WTC11 (cell line): ENCODE measurements around the gene FHIT. TPM values are rescaled to one million over a fixed set of nuclear protein-coding genes. Genes with fewer than 3 reads are reported as not detected.

Experiments used
- ATAC-seq: fragments of 200-7000 bp; cut with Tn5 transposase; 2 replicates; pipeline ENCODE4 v1.10.0; 2021; ENCODE audit warnings: mild to moderate bottlenecking, moderate library complexity
- CTCF ChIA-PET: fragments of 300-600 bp; sonication (Branson Sonifier 250); formaldehyde crosslinking; loops from one replicate; lab custom pipeline; 2021; ENCODE audit warnings: antibody characterized with exemption; lab: Charles Lee
- POLR2A ChIA-PET: fragments of 350-600 bp; sonication (Branson Sonifier 250); formaldehyde crosslinking; loops from one replicate; lab custom pipeline; 2021; ENCODE audit warnings: antibody characterized with exemption; lab: Charles Lee
- DNase-seq: peaks from one replicate; pipeline ENCODE4 v3.0.0; 2021; ENCODE audit warnings: low spot score
- H3K27ac Mint-ChIP-seq: 2 replicates; pipeline ENCODE4 v1.8.0; 2021; ENCODE audit warnings: mixed read lengths
- H3K27me3 Mint-ChIP-seq: 2 replicates; pipeline ENCODE4 v1.8.0; 2021; ENCODE audit warnings: low read depth, mild to moderate bottlenecking, moderate library complexity, mixed read lengths
- H3K36me3 Mint-ChIP-seq: 2 replicates; pipeline ENCODE4 v1.8.0; 2021; ENCODE audit warnings: mixed read lengths
- H3K4me1 Mint-ChIP-seq: 2 replicates; pipeline ENCODE4 v1.8.0; 2022; ENCODE audit warnings: mixed read lengths
- H3K4me3 Mint-ChIP-seq: 2 replicates; pipeline ENCODE4 v1.8.0; 2021; ENCODE audit warnings: mild to moderate bottlenecking, moderate library complexity, mixed read lengths
- H3K9me3 Mint-ChIP-seq: 2 replicates; pipeline ENCODE4 v1.8.0; 2021; ENCODE audit warnings: mixed read lengths
- ESRRA ChIP-seq: sonication (generic); formaldehyde crosslinking; IDR thresholded peaks from 2 replicates; pipeline ENCODE4 v1.8.1; 2022; ENCODE audit warnings: mild to moderate bottlenecking, missing genetic modification reagents, borderline replicate concordance
- FOXJ3 ChIP-seq: sonication (generic); formaldehyde crosslinking; IDR thresholded peaks from 2 replicates; pipeline ENCODE4 v1.9.0; 2021; ENCODE audit warnings: missing genetic modification reagents, mild to moderate bottlenecking, borderline replicate concordance
- GRHL2 ChIP-seq: fragments of 250-450 bp; sonication (Bioruptor Pico); IDR thresholded peaks from 2 replicates; pipeline ENCODE4 v1.8.0; 2022; ENCODE audit warnings: mild to moderate bottlenecking, moderate library complexity; ENCODE audit not compliant: insufficient replicate concordance, severe bottlenecking
- HMGA2 ChIP-seq: fragments of 250-450 bp; sonication (Bioruptor Pico); IDR thresholded peaks from 2 replicates; pipeline ENCODE4 v1.4.0; 2021; ENCODE audit warnings: mild to moderate bottlenecking, moderate library complexity
- KAT7 ChIP-seq: sonication (generic); formaldehyde crosslinking; IDR thresholded peaks from 2 replicates; pipeline ENCODE4 v1.8.1; 2023; ENCODE audit warnings: missing genetic modification reagents, mild to moderate bottlenecking, borderline replicate concordance
- NFATC4 ChIP-seq: fragments of 250-450 bp; sonication (Bioruptor Pico); IDR thresholded peaks from 2 replicates; pipeline ENCODE4 v1.9.0; 2021; ENCODE audit warnings: mild to moderate bottlenecking
- NR1H2 ChIP-seq: sonication (generic); formaldehyde crosslinking; IDR thresholded peaks from 2 replicates; pipeline ENCODE4 v1.9.0; 2021; ENCODE audit warnings: mild to moderate bottlenecking, moderate library complexity, missing genetic modification reagents
- SMAD4 ChIP-seq: sonication (generic); formaldehyde crosslinking; IDR thresholded peaks from 2 replicates; pipeline ENCODE4 v1.8.0; 2022; ENCODE audit warnings: mild to moderate bottlenecking, missing genetic modification reagents
- SOX15 ChIP-seq: fragments of 250-450 bp; sonication (Bioruptor Pico); IDR thresholded peaks from 2 replicates; pipeline ENCODE4 v1.9.0; 2021; ENCODE audit warnings: mild to moderate bottlenecking
- TCF7 ChIP-seq: sonication (generic); formaldehyde crosslinking; IDR thresholded peaks from 2 replicates; pipeline ENCODE4 v1.8.0; 2022; ENCODE audit warnings: mild to moderate bottlenecking, low read depth, missing genetic modification reagents, moderate library complexity
- TP53 ChIP-seq: sonication (generic); formaldehyde crosslinking; IDR thresholded peaks from 2 replicates; pipeline ENCODE4 v1.8.1; 2023; ENCODE audit warnings: mild to moderate bottlenecking, missing genetic modification reagents
- ZNF121 ChIP-seq: sonication (generic); formaldehyde crosslinking; IDR thresholded peaks from 2 replicates; pipeline ENCODE4 v1.8.0; 2023; ENCODE audit warnings: missing genetic modification reagents
- ZNF671 ChIP-seq: fragments of 250-450 bp; sonication (Bioruptor Pico); IDR thresholded peaks from 2 replicates; pipeline ENCODE4 v1.8.0; 2021; ENCODE audit warnings: mild to moderate bottlenecking
- total RNA-seq: library from RNA; stranded (reverse); gene quantifications from 3 replicates; pipeline ENCODE4 v1.2.3, GENCODE V29; 2021
- TF ChIP-seq, protein P1 (sequence below): fragments of 250-450 bp; sonication (Bioruptor Pico); IDR thresholded peaks from 2 replicates; pipeline ENCODE4 v1.9.0; 2021; ENCODE audit warnings: mild to moderate bottlenecking, borderline replicate concordance
- TF ChIP-seq, protein P2 (sequence below): sonication (generic); formaldehyde crosslinking; IDR thresholded peaks from 2 replicates; pipeline ENCODE4 v1.8.0; 2022; ENCODE audit warnings: mild to moderate bottlenecking, missing genetic modification reagents
- TF ChIP-seq, protein P3 (sequence below): sonication (generic); formaldehyde crosslinking; IDR thresholded peaks from 2 replicates; pipeline ENCODE4 v1.8.1; 2022; ENCODE audit warnings: mild to moderate bottlenecking, moderate library complexity, missing genetic modification reagents
- TF ChIP-seq, protein P4 (sequence below): fragments of 250-450 bp; sonication (Bioruptor Pico); IDR thresholded peaks from 2 replicates; pipeline ENCODE4 v1.9.0; 2021; ENCODE audit warnings: moderate library complexity, mild to moderate bottlenecking, inconsistent platforms, borderline replicate concordance

FHIT gene
- total RNA-seq, 1 experiment from 2014 or later, result 2.6 TPM

DNA sequence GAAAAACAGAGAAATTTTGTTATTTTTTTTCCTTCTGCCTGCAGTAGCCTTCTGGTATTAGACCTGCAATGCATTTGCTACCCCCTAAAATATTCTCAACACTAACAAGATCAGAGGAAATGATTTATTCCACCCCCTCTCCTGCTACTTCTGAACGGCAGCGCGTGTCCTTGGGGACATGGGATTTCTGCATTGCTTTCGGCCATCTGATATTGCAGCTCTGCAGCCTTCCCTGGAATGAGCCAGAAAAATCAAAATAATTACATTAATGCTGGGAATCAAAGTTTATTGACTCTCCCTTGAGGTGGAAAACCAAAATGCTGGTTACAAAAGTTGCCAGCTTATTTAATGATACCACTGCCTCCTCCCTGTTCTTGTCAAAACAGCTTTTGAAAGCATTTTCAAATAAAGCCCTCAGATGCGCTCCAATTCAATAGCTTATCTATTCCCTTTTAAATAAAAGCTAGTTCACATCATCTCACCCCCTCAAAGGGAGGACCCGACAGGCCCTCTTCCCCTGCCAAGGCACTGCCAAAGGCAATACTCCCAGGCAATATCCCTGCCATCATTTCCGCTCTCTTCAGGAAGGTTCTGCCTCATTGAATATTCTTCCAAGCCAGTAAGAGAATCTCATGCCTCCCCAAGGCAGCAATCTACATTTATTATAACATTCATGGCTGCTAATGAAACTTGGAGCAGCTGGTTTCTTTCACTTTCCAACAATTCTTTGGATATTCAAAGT lies 96.6 kb downstream of the FHIT start:
- Mint-ChIP-seq H3K27me3 (no peaks in the 10 kb centered on the region), H3K36me3 (no peaks in the 10 kb centered on the region), H3K9me3 (peaks cover 7% of the 10 kb centered on the region), H3K27ac (no peak overlapping the region)
- ATAC-seq, result no peak
- no peak for TF ChIP-seq FOXJ3 (CRISPR knock-in tag)
- TF ChIP-seq, protein P1, sequence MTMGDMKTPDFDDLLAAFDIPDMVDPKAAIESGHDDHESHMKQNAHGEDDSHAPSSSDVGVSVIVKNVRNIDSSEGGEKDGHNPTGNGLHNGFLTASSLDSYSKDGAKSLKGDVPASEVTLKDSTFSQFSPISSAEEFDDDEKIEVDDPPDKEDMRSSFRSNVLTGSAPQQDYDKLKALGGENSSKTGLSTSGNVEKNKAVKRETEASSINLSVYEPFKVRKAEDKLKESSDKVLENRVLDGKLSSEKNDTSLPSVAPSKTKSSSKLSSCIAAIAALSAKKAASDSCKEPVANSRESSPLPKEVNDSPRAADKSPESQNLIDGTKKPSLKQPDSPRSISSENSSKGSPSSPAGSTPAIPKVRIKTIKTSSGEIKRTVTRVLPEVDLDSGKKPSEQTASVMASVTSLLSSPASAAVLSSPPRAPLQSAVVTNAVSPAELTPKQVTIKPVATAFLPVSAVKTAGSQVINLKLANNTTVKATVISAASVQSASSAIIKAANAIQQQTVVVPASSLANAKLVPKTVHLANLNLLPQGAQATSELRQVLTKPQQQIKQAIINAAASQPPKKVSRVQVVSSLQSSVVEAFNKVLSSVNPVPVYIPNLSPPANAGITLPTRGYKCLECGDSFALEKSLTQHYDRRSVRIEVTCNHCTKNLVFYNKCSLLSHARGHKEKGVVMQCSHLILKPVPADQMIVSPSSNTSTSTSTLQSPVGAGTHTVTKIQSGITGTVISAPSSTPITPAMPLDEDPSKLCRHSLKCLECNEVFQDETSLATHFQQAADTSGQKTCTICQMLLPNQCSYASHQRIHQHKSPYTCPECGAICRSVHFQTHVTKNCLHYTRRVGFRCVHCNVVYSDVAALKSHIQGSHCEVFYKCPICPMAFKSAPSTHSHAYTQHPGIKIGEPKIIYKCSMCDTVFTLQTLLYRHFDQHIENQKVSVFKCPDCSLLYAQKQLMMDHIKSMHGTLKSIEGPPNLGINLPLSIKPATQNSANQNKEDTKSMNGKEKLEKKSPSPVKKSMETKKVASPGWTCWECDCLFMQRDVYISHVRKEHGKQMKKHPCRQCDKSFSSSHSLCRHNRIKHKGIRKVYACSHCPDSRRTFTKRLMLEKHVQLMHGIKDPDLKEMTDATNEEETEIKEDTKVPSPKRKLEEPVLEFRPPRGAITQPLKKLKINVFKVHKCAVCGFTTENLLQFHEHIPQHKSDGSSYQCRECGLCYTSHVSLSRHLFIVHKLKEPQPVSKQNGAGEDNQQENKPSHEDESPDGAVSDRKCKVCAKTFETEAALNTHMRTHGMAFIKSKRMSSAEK (CRISPR knock-in tag), result no peak
- TF ChIP-seq SOX15 (CRISPR knock-in tag), result no peak
- no peak for TF ChIP-seq NR1H2 (CRISPR knock-in tag)
- no peak for TF ChIP-seq SMAD4 (CRISPR knock-in tag)
- TF ChIP-seq GRHL2 (CRISPR knock-in tag), result no peak
- TF ChIP-seq, protein P2, sequence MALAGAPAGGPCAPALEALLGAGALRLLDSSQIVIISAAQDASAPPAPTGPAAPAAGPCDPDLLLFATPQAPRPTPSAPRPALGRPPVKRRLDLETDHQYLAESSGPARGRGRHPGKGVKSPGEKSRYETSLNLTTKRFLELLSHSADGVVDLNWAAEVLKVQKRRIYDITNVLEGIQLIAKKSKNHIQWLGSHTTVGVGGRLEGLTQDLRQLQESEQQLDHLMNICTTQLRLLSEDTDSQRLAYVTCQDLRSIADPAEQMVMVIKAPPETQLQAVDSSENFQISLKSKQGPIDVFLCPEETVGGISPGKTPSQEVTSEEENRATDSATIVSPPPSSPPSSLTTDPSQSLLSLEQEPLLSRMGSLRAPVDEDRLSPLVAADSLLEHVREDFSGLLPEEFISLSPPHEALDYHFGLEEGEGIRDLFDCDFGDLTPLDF, result no peak
- no peak for TF ChIP-seq TP53 (CRISPR knock-in tag)
- no peak for TF ChIP-seq HMGA2 (CRISPR knock-in tag)
- TF ChIP-seq, all 79 proteins: peak for 0
- peaks cover 25% of the 10 kb centered on the region for H3K4me1 Mint-ChIP-seq
- CTCF ChIA-PET, result no interaction called here
- DNase-seq, result no peak
- H3K4me3 Mint-ChIP-seq, result no peak overlapping the region
- POLR2A ChIA-PET, result no interaction called here

DNA sequence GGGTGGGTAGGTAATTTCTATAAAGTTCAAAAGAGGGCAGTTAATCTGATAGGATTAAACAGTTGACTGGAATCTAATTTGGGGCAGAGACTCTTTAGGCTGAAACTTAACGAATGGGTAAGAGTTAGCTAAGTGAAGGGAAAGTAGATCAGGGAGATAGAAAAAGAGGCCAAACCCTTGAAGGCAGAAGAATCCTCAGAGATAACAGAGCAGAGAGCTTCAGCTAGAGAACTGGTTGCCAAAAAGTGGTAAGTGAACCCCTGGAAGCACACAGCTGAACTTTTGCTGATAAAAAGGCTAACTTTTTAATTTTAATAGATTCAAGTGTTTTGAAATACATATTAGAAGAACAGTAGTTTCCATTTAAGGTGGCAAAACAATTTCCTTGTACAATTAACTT lies 99.2 kb downstream of the FHIT start:
- TF ChIP-seq NFATC4 (CRISPR knock-in tag) (no peak), ZNF121 (CRISPR knock-in tag) (no peak), ESRRA (no peak), TCF7 (CRISPR knock-in tag) (no peak), ZNF671 (no peak), KAT7 (no peak)
- TF ChIP-seq, protein P3, sequence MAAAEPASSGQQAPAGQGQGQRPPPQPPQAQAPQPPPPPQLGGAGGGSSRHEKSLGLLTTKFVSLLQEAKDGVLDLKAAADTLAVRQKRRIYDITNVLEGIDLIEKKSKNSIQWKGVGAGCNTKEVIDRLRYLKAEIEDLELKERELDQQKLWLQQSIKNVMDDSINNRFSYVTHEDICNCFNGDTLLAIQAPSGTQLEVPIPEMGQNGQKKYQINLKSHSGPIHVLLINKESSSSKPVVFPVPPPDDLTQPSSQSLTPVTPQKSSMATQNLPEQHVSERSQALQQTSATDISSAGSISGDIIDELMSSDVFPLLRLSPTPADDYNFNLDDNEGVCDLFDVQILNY (CRISPR knock-in tag), result no peak
- TF ChIP-seq, protein P4, sequence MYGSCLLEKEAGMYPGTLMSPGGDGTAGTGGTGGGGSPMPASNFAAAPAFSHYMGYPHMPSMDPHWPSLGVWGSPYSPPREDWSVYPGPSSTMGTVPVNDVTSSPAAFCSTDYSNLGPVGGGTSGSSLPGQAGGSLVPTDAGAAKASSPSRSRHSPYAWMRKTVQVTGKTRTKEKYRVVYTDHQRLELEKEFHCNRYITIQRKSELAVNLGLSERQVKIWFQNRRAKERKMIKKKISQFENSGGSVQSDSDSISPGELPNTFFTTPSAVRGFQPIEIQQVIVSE, result no peak
- ATAC-seq, result no peak
- Mint-ChIP-seq H3K36me3 (no peaks in the 10 kb centered on the region), H3K4me1 (peaks cover 23% of the 10 kb centered on the region), H3K27ac (no peak overlapping the region), H3K4me3 (no peak overlapping the region), H3K27me3 (no peaks in the 10 kb centered on the region; the same call in 1 of the 2 replicates), H3K9me3 (peaks cover 7% of the 10 kb centered on the region)
- POLR2A ChIA-PET, result no interaction called here
- DNase-seq, result no peak
- CTCF ChIA-PET, result no interaction called here
